GM12874 (cell line): Measurements from ENCODE around the gene RRP36.

Experiments
- TF ChIP-seq, protein P1 (sequence below): IDR thresholded peaks from 2 replicates; pipeline ENCODE4 v1.5.1; 2011; ENCODE audit warnings: low read depth, mild to moderate bottlenecking, control low read depth, low read length, moderate library complexity; ENCODE audit not compliant: insufficient read depth

RRP36 gene

DNA sequence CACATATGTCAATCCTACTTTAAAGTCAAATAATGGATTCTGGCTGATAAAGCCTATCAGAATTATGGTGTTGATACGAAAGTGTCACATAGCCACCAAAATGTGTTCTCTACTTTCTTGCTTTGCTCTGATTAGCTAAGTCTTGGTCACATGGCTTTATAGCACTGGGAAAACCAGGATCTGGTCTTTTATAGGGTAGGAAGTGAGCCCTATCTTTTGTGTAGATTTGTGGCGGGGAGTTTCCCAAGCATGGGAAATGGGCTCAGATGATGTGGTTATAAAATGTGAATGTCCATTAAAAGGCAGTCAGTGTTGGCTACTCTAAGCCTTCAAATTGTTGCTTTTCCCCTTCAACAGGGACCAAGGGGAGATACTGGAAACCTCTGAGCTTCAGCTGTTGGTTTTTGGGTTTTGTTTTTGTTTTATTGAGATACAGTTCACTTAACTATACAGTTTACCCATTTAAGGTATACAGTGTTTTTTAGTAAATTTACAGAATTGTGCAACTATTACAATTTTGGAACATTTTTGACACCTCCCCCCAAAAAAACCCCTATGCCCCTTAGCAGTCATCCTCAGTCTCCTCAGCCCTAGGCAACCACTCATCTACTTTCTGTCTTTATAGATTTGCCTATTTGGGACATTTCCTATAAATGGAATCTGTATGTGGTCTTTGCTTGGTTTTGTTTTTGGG, 12.2 kb downstream of the RRP36 start:
- TF ChIP-seq, protein P1, sequence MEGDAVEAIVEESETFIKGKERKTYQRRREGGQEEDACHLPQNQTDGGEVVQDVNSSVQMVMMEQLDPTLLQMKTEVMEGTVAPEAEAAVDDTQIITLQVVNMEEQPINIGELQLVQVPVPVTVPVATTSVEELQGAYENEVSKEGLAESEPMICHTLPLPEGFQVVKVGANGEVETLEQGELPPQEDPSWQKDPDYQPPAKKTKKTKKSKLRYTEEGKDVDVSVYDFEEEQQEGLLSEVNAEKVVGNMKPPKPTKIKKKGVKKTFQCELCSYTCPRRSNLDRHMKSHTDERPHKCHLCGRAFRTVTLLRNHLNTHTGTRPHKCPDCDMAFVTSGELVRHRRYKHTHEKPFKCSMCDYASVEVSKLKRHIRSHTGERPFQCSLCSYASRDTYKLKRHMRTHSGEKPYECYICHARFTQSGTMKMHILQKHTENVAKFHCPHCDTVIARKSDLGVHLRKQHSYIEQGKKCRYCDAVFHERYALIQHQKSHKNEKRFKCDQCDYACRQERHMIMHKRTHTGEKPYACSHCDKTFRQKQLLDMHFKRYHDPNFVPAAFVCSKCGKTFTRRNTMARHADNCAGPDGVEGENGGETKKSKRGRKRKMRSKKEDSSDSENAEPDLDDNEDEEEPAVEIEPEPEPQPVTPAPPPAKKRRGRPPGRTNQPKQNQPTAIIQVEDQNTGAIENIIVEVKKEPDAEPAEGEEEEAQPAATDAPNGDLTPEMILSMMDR, result no peak

DNA sequence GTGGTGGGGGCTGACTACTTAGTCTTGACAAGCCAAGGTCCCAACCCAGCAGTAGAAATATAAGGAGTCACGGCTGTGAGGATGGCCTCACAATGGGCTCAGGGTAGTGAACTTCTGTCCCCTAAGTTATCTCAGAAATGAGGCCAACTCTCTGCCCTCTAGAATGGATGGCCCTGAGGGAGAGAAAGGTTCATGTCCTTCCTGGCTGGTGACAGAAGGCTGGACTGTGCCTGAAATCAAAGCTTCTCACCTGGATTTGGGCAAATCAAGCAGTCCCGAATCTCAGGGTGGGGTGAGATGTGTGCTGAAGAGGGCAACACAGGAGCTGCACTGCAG, 12.7 kb downstream of the RRP36 start:
- TF ChIP-seq, protein P1, result no peak

DNA sequence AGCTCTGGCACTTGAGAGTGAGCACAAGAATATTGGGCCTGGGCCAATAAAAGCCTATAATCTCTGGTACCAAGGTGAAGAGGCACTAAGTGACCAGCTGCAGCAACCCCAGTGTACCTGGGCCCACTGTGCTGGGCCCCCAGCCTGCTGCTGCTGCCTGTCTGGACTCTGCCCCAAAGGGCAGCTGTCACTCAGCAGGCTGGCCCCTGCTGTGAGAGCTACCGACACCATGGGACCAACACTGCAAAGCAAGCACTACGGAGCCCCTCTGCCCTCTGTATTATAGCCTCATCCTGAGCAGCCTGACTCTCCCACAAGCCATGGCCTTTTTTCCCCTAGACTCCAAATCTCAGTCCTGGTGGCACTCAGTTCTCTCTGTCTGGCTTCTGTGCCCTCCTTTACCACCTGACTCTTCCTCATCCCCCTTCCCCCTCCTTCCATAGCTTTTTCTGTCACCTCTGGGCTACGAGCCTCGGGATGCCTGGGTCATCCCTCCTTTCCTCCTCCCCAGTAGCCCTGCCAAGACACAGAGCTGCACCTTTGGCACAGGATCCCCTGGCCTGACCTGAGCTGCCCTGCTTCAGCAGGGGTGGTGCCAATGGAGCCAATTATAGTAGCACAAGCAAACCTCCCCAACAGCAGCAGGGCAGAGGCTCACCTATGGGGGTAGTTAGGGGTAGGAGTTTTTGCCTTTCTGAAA, 14.2 kb downstream of the RRP36 start:
- TF ChIP-seq, protein P1, result no peak

DNA sequence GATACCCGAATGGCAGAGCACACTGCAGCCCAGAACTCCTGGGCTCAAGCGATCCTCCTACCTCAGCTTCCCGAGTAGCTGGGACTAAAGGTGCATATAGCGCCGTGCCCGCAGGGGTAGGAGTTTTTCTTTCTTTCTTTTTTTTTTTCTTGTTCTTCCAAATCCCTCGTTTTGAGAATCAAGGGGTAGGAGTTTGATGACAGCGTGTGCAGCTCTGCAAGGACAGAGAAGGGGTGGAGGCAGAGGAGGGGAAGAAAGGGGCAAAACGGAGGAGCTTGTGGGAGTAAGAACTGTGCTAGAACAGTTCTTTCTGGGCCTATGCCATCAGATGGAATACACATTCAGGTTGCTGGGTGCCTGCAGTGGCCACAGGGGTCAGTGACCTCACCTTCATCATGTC, 15.3 kb downstream of the RRP36 start:
- TF ChIP-seq, protein P1, result no peak

DNA sequence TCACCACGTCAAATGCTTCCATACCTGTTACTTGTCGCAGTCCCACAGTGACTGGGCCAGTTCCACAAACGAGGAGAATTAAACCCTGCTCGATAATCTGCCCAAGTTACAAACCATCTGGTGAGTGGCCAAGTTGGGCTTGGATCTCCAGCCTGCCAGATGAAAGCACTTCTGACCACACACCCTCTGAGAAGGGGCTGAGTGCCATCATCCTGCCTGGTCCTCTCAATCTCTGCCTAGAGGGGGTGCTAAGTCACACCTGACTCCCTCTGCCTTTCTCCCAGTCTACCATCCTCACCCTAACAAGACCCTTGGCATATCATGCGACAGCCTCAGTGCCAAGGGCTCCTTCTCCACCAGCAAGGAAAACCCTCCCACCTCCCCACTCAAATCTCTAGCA, 15.8 kb downstream of the RRP36 start:
- TF ChIP-seq, protein P1, result no peak

DNA sequence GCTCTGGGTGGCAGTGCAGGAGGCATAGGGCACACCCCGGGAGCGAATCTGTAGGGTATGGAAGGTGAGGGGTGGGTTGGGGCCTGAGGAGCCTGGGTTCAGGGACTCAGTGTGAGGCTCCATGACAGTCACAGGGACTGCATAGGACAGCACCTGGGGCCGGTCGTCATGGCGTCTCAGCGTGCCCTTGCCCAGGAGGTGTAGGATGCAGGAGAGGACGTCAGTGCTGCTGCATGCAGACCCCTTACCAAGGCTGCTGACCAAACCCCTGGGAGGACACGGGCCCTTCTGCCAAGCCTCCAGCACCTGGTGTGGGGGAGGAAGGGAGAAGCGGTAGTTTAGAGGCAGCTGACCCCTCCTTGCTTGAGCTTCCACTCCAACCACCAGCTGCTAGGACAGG, 16.3 kb downstream of the RRP36 start:
- TF ChIP-seq, protein P1, result no peak

DNA sequence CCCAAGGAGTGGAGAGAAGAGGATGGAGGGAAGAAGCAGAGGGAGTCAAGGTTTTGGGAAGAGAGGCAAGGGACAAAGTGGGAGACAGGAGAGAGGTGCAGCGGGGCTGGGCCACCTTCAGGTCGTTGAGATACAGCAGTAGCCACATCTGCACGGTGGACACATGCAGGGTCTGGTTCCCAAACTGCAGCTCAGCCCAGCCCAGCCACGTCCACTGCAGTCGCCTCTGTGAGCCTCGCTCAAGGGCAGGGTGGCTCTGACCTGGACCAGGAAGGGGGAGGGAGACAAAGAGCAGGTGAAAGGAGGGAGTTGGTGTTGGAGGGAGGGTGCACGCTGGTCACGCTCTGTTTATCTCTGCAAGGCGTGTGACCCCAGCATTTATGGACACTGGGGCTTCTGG, 17.3 kb downstream of the RRP36 start:
- TF ChIP-seq, protein P1, result no peak
